Measurements from ENCODE around the gene MED27.

- no peak for TF ChIP-seq CTCF (conservative IDR thresholded peaks at IDR 0.05)
- TF ChIP-seq ZFX (IDR thresholded peaks at IDR 0.05), result no peak
These were observed 20.3 kb downstream of the MED27 start for GRCh38 chr9:132059361-132059760.

Measured in C4-2B (cell line).